Measurements from ENCODE around the gene WDR5B.
"Not testable (repeated sequence)": the region's sequence is repeated elsewhere in the genome, so short reads cannot be mapped to it uniquely, and the experiment has no call there.

WDR5B gene

DNA sequence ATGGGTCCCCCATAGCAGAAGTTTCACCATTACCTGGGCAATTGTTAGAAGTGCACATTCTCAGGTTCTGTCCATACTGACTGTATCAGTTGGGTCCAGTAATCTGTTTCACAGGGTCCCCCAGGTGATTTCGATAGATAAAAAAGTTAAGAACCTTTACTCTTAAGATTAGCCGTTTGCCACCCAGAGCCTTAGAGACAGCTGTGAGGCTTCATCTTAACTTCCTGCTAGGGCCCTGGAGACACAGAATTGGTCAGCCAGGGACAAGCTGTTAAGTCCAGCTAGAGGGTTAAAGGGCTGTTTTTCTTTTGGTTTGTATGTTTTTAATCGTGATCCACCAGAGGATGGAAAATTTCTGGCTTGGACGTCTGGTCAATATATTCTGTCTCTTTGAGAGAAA is 25.2 kb downstream of the WDR5B start:
- Histone ChIP-seq H3K27me3 (ENCODE audit: control insufficient read depth, insufficient read depth, low read length) (no peaks in the 10 kb centered on the region), H3K4me3 (ENCODE audit: low read length) (no peak overlapping the region), H3K9ac (ENCODE audit: low read length) (no peak overlapping the region), H3K4me1 (ENCODE audit: control insufficient read depth, low read depth, low read length) (no peaks in the 10 kb centered on the region), H3K9me3 (ENCODE audit: control insufficient read depth, low read depth, low read length) (no peaks in the 10 kb centered on the region), H3K27ac (ENCODE audit: low read length) (no peak overlapping the region), H3K36me3 (ENCODE audit: control insufficient read depth, low read depth, low read length) (no peaks in the 10 kb centered on the region)

DNA sequence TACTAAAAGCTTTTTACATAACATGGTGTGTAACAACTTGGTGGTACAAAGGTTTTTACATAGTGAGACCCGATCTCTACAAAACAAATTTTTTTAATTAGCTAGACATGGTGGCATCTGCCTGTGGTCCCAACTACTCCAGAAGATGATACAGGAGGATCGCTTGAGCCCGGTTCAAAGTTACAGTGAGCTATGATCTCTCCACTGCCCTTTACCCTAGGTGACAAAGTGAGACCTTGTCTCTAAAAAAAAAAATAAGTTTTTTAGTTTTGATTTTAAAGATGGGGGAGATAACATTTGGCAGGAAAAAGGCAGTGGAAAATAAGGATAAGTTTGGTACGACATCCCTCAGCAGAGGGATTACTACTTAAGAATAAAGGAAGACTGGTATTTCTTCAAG is 26.0 kb downstream of the WDR5B start:
- Histone ChIP-seq H3K9ac (ENCODE audit: low read length) (no peak overlapping the region), H3K36me3 (ENCODE audit: control insufficient read depth, low read depth, low read length) (no peaks in the 10 kb centered on the region), H3K27ac (ENCODE audit: low read length) (no peak overlapping the region), H3K27me3 (ENCODE audit: control insufficient read depth, insufficient read depth, low read length) (no peaks in the 10 kb centered on the region), H3K4me1 (ENCODE audit: control insufficient read depth, low read depth, low read length) (no peaks in the 10 kb centered on the region), H3K4me3 (ENCODE audit: low read length) (no peak overlapping the region), H3K9me3 (ENCODE audit: control insufficient read depth, low read depth, low read length) (no peaks in the 10 kb centered on the region)

DNA sequence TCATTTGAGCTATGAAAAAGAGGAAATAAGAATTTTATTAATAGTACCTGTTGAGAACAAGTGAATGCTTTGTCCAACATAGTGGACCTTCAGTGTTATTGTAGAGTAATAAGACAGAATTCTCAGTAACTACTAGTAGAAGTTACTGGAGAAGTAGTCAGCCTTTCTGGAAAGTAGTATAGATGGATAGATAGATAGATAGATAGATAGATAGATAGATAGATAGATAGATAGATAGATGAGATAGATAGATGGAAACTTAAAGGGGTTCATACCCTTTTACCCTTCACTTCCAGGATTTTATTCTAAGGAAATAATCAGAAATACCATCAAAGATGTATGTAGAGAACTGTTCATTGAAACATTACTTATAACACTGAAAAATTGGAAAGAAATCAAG is 26.7 kb downstream of the WDR5B start:
- Histone ChIP-seq H3K9ac (ENCODE audit: low read length) (no peak overlapping the region), H3K4me3 (ENCODE audit: low read length) (no peak overlapping the region), H3K9me3 (ENCODE audit: control insufficient read depth, low read depth, low read length) (no peaks in the 10 kb centered on the region), H3K36me3 (ENCODE audit: control insufficient read depth, low read depth, low read length) (no peaks in the 10 kb centered on the region), H3K27me3 (ENCODE audit: control insufficient read depth, insufficient read depth, low read length) (no peaks in the 10 kb centered on the region), H3K4me1 (ENCODE audit: control insufficient read depth, low read depth, low read length) (no peaks in the 10 kb centered on the region), H3K27ac (ENCODE audit: low read length) (no peak overlapping the region)

DNA sequence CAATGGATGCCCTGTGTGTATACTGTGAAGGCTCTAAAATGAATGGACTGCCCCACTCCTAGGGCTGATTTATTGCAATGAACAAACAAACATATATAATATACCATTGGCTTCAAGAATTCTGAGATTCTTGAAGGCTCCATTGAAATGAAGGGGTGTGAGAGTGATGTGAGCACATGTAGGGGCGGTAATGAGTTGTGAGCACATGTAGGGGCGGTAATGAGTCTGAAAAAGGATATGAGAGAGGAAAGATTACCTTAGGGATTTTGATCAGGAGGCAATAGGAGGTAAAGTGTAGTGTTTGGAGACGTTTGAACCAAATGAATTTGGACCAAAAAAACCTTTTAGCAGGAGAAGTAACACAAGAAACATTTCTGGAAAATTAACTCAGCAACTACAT is 28.2 kb downstream of the WDR5B start:
- no peaks in the 10 kb centered on the region for H3K36me3 ChIP-seq (ENCODE audit: control insufficient read depth, low read depth, low read length)
- no peak overlapping the region for H3K27ac ChIP-seq (ENCODE audit: low read length)
- H3K27me3 ChIP-seq (ENCODE audit: control insufficient read depth, insufficient read depth, low read length): no peaks in the 10 kb centered on the region
- no peaks in the 10 kb centered on the region for H3K9me3 ChIP-seq (ENCODE audit: control insufficient read depth, low read depth, low read length)
- no peak overlapping the region for H3K9ac ChIP-seq (ENCODE audit: low read length)
- H3K4me3 ChIP-seq (ENCODE audit: low read length): no peak overlapping the region
- H3K4me1 ChIP-seq (ENCODE audit: control insufficient read depth, low read depth, low read length): peaks cover 5% of the 10 kb centered on the region

DNA sequence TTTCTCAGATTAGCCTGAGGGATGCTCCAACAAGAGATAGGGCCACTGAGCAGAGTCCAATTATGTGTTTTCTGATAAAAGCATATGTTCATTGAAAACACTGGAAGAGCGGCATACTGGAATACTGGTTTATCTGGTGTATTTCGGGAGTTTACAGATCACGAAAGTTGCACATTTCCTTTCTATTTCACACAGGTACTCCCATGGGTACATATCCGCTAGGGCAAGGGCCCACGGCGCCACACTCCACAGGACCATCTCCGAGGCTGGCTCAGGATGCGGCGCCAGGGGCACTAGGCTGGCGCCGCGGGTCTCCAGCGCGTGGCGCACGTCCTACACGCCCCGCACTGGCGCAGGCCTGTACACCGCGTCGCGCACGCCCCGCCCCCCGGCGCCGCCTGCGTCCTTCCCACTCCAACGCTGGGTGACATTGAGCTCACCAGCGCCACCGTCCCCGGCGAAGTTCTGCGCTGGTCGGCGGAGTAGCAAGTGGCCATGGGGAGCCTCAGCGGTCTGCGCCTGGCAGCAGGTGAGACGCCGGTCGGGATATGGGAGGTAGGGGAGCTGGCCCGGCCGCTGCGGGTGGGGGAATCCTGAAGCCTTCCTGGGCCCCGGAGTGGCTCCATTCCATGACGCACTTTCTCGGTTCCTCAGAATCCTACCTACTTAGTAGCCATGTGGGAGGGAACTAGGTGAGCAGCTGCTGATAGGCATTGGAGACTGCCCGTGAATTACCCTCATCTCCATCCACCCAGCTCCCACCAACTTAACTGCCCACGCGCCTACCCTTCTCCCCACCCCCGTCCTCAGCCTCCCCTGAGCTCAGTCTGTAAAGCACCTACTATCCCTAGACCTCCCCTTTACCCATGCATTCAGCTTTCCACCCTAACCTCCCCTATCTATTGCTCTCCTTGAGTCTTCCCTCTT is 31.8 kb downstream of the WDR5B start, which contains the start of gene FAM162A:
Gene FAM162A (plus strand): TSS at position 412 of the 927 bp plus-strand sequence. CDS start 84 bp downstream, at position 496.
- no peaks in the 10 kb centered on the region for H3K27me3 ChIP-seq (ENCODE audit: control insufficient read depth, insufficient read depth, low read length)
- H3K4me3 ChIP-seq (ENCODE audit: low read length): peak within 1 kb of the TSS; percentile 98
- H3K9ac ChIP-seq (ENCODE audit: low read length): peak within 1 kb of the TSS; percentile 97
- H3K9me3 ChIP-seq (ENCODE audit: control insufficient read depth, low read depth, low read length): no peaks in the 10 kb centered on the region
- H3K27ac ChIP-seq (ENCODE audit: low read length): peak within 1 kb of the TSS; percentile 96
- H3K4me1 ChIP-seq (ENCODE audit: control insufficient read depth, low read depth, low read length): peaks cover 8% of the 10 kb centered on the region
- H3K36me3 ChIP-seq (ENCODE audit: control insufficient read depth, low read depth, low read length): no peaks in the 10 kb centered on the region

DNA sequence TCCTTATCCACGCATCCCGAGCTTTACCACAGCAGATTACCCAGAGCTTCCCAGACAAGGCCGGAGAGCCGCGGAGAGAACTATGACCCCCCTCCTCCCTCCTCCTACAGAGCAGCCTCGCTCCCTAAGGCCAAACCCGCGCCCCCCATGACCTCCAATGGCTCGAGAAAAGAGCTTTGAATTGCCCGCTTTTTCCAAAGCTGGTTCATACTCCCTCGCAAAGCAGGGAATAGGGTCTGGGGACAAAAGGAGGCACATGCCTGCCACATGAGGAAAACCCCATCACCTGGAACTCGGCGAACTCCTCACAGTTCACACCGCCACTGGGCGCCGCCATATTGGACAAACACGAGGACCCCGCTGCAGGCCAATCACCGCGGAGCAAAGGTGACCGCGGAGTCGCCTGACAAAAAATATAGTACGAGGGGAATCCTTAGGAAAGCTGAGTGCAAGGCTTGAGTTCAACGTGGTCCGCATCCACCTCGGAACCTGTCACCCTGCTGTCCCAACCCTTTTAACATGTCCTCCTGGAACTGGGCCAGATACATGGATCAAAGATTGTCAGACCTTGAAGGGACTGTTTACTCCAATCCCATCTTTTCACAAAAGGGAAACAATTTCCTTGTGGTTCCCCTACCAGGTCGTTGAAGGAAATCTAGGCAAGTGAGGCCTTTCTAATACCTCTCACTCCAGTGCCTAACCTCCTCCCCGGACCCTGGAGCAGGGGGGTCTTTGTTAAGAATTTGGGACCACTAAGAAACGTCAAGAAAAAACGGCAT is 32.8 kb downstream of the WDR5B start, which contains the start of gene MIX23:
Gene MIX23 (minus strand): TSS at position 344 of the 779 bp plus-strand sequence. CDS start 7 bp downstream, at position 337.
- Histone ChIP-seq H3K27ac (ENCODE audit: low read length) (peak within 1 kb of the TSS; percentile 96), H3K27me3 (ENCODE audit: control insufficient read depth, insufficient read depth, low read length) (no peaks in the 10 kb centered on the region), H3K4me1 (ENCODE audit: control insufficient read depth, low read depth, low read length) (peaks cover 8% of the 10 kb centered on the region), H3K9ac (ENCODE audit: low read length) (peak within 1 kb of the TSS; percentile 97), H3K4me3 (ENCODE audit: low read length) (peak within 1 kb of the TSS; percentile 98), H3K9me3 (ENCODE audit: control insufficient read depth, low read depth, low read length) (no peaks in the 10 kb centered on the region), H3K36me3 (ENCODE audit: control insufficient read depth, low read depth, low read length) (peaks cover 4% of the 10 kb centered on the region)

DNA sequence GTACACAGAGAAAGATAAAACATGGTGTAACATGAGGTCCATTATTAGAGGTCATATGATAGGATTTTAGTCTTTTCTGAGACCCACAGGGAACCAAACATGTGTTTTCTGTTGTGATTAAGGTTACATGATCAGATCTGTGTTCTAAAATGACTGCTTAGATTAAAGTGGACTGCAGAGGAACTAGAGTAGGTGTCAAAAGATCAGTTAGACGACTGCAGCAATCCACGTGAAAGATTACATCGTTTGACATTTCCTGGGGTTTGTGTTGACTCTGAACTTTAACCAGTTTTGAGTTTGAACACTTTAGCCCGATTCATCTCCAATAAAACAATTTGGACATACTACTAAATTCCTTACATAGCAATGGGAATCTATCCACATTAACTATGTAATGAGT is 37.9 kb downstream of the WDR5B start:
- no peak overlapping the region for H3K9ac ChIP-seq (ENCODE audit: low read length)
- no peaks in the 10 kb centered on the region for H3K9me3 ChIP-seq (ENCODE audit: control insufficient read depth, low read depth, low read length)
- no peak overlapping the region for H3K4me3 ChIP-seq (ENCODE audit: low read length)
- no peak overlapping the region for H3K27ac ChIP-seq (ENCODE audit: low read length)
- H3K4me1 ChIP-seq (ENCODE audit: control insufficient read depth, low read depth, low read length): peaks cover 3% of the 10 kb centered on the region
- no peaks in the 10 kb centered on the region for H3K27me3 ChIP-seq (ENCODE audit: control insufficient read depth, insufficient read depth, low read length)
- H3K36me3 ChIP-seq (ENCODE audit: control insufficient read depth, low read depth, low read length): peaks cover 10% of the 10 kb centered on the region

DNA sequence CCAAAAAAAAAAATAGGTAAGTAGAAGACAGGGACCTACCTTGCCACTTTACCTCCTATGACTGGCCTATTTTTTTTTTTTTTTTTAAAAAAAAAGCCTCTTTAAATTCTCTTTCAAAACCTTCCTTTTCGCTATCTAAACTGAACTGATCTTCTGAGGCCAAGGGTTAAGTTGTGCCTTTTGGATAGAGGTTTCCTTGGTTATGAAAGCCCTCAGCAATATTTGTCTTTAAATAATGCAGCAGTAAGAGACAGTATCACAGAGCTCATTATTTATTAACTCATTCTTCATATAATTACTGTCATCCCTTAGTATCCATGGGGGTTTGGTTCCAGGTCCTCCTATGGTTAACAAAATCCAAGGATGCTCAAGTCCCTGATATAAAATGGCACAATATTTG is 41.8 kb downstream of the WDR5B start:
- H3K27me3 ChIP-seq (ENCODE audit: control insufficient read depth, insufficient read depth, low read length): no peaks in the 10 kb centered on the region
- no peak overlapping the region for H3K27ac ChIP-seq (ENCODE audit: low read length)
- no peak overlapping the region for H3K9ac ChIP-seq (ENCODE audit: low read length)
- H3K36me3 ChIP-seq (ENCODE audit: control insufficient read depth, low read depth, low read length): peaks cover 24% of the 10 kb centered on the region
- no peaks in the 10 kb centered on the region for H3K9me3 ChIP-seq (ENCODE audit: control insufficient read depth, low read depth, low read length)
- H3K4me1 ChIP-seq (ENCODE audit: control insufficient read depth, low read depth, low read length): no peaks in the 10 kb centered on the region
- H3K4me3 ChIP-seq (ENCODE audit: low read length): no peak overlapping the region

DNA sequence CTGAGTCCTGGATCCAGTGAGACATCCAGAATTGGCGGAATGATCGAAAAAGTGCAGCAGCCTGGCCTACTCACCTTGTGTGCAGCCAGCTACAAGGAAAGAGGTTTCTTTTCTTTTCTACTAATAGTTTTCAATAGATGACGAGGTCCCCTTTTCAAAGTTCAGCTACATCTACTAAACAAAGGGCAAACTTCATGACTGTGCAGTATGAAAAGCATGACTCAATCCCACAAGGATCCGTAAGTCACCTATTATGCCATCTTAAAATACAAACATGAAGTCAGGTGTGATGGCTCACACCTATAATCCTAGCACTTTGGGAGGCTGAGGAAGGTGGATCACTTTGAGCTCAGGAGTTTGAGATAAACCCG is 49.5 kb downstream of the WDR5B start:
- Histone ChIP-seq H3K27me3 (ENCODE audit: control insufficient read depth, insufficient read depth, low read length) (no peaks in the 10 kb centered on the region), H3K36me3 (ENCODE audit: control insufficient read depth, low read depth, low read length) (peaks cover 78% of the 10 kb centered on the region), H3K27ac (ENCODE audit: low read length) (no peak overlapping the region), H3K9ac (ENCODE audit: low read length) (no peak overlapping the region), H3K9me3 (ENCODE audit: control insufficient read depth, low read depth, low read length) (no peaks in the 10 kb centered on the region), H3K4me3 (ENCODE audit: low read length) (no peak overlapping the region), H3K4me1 (ENCODE audit: control insufficient read depth, low read depth, low read length) (no peaks in the 10 kb centered on the region)

DNA sequence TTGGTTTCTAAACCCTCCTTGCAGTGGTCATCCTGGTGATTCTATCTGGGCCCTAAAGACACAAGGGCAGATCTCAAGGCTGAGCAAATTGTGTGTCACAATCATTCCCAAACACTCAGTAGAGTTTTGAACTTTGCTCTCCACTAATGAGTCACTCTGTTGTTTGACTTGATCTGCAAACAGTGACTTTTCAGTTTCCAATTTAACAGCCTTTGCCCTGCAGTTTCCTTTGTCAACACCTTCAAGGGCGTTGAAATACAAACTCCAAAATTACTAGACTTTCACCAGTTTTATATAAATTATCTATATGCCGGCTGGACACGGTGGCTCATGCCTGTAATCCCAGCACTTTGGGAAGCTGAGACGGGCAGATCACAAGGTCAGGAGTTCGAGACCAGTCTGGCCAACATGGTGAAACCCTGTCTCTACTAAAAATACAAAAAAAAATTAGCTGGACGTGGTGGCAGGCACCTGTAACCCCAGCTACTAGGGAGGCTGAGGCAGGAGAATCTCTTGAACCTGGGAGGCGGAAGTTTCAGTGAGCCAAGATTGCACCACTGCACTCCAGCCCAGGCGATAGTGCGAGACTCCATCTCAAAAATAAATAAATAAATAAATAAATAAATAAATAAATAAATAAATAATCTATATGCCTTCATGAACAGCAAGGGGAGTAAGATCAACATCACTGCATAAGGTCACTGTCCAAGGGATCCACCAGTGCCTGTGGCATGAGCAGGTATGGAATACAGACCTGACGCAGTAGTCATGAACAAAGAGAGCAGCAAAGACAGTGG is 50.1 kb downstream of the WDR5B start:
- not testable (repeated sequence) for H3K27me3 ChIP-seq (ENCODE audit: control insufficient read depth, insufficient read depth, low read length); H3K9ac ChIP-seq (ENCODE audit: low read length); H3K4me1 ChIP-seq (ENCODE audit: control insufficient read depth, low read depth, low read length); H3K9me3 ChIP-seq (ENCODE audit: control insufficient read depth, low read depth, low read length); H3K4me3 ChIP-seq (ENCODE audit: low read length); H3K27ac ChIP-seq (ENCODE audit: low read length)
- H3K36me3 ChIP-seq (ENCODE audit: control insufficient read depth, low read depth, low read length): peaks cover 81% of the 10 kb centered on the region

DNA sequence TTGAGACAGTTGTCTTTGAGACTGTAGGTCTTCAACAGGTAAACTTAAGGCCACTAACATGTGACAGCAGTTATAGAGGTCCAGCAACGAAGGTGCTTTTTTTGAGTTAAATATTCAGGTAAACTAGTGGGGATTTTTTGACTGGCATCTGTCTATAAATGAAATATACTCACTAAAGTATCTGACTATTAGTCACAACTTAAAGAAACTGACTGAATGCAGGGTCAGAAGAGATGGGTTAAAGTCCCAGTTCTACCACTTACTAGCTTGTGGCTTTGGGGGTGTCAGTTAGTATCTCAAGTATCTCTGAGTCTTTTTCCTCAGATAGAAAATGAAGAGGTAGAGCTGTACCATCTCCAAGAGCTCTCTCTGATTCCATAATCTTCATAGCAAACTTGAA is 50.8 kb downstream of the WDR5B start:
- Histone ChIP-seq H3K4me3 (ENCODE audit: low read length) (no peak overlapping the region), H3K9ac (ENCODE audit: low read length) (no peak overlapping the region), H3K36me3 (ENCODE audit: control insufficient read depth, low read depth, low read length) (peaks cover 75% of the 10 kb centered on the region), H3K27ac (ENCODE audit: low read length) (no peak overlapping the region), H3K27me3 (ENCODE audit: control insufficient read depth, insufficient read depth, low read length) (no peaks in the 10 kb centered on the region), H3K4me1 (ENCODE audit: control insufficient read depth, low read depth, low read length) (no peaks in the 10 kb centered on the region), H3K9me3 (ENCODE audit: control insufficient read depth, low read depth, low read length) (no peaks in the 10 kb centered on the region)

Data from iPS-18a (cell line).